ENCODE measurements around the gene ABAT.
"Not testable (repeated sequence)": the region's sequence is repeated elsewhere in the genome, so short reads cannot be mapped to it uniquely, and the experiment has no call there.

The ABAT gene

DNA sequence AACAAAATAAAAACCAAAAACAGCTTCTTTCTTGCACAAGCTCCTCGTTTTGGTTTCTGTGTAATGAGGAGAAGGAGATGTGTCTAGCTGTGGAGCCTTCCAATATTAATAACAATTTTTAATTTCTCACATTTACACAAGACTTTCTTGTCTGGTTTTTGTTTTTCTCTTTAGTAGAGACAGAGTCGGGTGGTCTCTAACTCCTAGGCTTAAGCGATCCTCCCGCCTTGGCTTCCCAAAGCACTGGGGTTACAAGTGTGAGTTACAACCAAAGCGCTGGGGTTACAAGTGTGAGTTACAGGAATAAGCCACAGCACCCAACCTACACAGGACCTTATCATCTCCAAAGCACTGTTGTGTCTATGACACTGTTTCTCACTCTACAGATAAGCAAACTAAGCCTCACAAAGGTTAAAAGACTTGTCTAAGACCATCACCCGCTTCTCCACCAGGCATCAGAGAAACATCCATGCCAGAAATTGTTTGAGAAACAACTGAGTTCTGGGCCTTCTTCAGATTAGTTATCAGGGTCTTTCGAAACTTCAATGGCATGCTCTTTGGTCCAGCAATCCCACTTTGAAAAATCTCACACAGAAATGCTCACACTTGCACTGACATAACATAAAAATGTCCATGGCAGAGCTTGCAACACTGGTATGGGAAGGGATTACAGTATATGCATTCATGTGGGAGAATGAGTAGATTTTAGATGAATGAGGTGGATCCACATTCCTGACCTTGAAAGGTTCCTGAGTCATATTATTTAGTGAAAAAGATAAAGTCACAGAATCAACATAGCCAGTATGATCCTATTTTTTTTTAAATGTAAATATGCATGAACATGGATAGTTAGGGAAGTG lies 3.9 kb downstream of the ABAT start:
- DNase-seq (ENCODE audit: insufficient read length, low spot score) (no peak), FAIRE-seq (no peak)

DNA sequence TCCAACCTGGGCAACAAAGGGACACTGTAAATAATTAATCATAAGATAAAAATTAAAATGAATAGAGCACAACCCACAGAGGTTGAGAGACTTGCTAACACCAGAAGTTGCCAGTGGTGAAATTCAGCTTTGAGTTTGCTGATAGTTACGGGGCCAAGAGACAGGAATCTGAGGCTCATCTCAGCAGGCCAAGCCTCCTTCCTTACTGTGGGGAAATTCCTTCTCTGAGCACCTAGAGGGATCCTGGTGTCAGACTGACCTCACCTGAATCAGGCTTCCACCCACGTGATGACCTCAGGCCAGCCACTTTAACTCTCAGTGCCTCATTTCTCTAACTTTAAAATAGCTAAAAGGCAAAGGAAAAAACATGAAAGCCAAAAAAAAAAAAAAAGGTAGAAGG lies 4.7 kb downstream of the ABAT start:
- FAIRE-seq (no peak), DNase-seq (ENCODE audit: insufficient read length, low spot score) (no peak)

DNA sequence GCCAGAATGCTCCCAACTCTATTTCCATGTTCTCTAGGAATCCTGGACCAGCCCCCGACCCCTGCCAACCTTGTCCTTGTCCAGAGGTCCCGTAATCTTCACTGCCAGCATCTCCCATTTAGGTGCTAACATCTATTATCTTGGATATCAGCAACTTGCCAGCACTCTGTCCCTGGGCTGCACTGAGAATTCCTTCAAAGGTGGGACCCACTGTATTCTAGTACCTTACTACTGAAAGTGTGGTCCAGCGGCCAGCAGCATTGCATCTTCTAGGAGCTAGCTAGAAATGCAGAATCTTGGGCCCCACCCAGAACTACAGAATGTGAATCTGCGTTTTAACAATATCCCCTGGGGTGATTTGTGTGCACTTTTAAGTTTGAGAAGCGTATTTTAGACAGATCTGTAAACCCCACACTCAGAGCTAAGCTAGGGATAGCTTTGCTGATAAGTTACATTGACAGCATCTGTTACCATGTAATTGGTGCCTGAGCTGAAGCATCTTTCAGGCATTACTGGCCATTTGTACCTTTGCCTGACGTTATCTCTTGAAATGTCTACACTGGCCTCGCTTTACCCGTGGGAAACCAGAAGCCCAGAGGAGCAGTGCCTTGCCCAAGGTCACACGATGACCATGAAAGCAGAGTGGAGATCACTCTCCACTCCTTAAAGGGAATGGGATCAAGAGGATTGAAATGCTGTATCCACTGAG lies 8.3 kb downstream of the ABAT start:
- DNase-seq (ENCODE audit: insufficient read length, low spot score) (no peak), FAIRE-seq (no peak)

DNA sequence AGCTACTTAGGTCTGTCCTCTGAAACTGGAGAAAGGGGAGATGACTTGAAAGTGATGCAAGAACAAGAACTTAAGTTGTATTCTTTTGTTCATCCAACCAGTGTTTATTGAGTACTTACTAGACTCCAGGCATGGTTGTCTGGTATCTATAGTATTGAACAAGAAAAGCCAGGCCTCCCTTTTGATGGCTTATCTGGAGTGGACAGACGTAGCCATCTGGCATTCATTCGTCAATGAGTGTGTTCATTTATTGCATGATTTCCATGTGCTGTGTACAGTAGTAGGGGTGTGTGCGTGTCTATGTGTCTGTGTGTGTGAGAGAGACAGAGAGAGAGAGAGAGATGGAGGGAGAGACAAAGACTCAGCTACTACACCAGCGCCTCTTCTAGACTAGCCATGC lies 9.2 kb downstream of the ABAT start:
- DNase-seq (ENCODE audit: insufficient read length, low spot score) (no peak), FAIRE-seq (no peak)

DNA sequence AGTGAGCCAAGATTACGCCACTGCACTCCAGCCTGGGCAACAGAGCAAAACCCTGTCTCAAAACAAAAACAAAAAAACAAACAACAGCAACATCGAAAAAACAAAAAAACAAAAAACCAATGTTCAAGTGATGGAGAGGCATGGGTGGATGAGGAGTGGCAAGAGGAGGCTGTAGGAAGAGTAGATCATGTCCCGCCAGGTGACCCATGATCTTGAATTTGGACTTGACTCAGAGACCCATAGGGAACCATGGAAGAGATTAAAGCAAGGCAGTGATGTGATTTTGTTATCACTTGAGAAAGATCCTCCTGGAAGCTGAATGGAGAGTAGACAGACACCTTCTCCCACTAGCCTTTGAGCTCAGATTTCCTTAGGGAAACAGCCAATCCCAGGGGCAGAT lies 11.2 kb downstream of the ABAT start:
- no peak for FAIRE-seq
- no peak for DNase-seq (ENCODE audit: insufficient read length, low spot score)

DNA sequence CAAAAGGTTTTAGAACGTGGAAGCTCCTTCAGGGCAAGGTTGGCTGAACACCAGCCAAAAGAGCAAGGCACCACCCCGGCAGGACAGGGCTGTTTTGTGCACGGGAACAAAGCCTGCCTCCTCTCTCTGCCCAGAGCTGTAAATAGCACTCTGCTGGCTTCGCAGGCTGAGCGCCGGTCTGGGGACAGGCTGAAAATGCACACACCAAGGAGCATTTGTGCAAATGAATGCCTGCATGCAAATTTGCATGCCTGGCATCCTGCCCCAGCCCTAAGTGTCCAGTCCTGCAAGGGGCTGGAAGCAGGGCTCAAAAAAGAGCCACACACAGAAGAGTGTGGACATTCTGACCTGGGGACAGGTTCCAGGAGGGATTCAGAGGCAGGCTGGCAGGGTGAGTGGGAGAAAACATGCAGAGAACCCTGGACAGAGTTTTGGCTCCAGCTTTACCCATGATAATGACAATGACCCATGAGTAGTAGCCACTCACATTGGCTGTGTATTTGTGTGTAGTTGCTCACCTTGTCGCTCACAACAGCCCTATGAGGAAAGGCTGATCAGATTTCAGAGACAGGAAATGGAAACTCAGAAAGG lies 11.7 kb downstream of the ABAT start:
- FAIRE-seq (no peak), DNase-seq (ENCODE audit: insufficient read length, low spot score) (no peak)

DNA sequence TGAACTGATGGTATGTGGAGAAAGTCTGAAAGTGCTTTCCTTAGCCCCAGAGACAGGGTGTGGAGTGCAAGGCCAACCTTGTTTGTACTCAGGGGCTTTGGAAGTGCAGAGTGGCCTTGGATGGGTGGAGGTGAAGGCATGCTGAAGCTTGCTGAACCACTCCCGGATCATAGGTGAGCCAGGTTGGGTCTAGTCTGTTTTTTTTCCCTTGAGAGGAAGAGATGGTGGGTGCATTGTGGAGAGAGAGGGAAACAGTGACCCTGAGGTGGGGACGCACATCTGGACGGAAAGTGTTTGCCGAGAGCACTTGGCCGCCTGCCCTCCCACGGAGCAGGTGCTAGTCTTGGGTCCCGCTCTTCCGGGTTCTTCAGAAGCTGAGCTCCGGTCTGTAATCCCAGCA lies 12.5 kb downstream of the ABAT start:
- FAIRE-seq (no peak), DNase-seq (ENCODE audit: insufficient read length, low spot score) (no peak)

DNA sequence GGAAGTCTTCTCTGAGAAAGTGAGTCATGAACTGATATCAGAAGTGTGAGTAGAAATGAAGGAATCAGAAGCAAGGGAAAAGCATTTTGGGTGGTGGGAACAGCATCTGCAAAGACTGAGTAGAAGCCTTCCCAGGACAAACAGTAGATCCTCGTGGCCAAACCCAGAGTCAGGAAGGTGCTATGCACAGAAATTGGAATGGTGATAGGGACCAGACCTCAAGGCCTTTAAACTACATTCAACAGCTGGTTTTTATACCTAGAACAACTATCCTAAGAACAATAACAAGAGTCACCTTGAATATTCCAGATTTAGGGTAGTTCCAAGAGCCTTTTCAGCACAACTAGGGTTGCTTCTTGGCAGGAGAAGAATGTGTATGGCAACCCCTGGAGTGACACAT lies 15.3 kb downstream of the ABAT start:
- FAIRE-seq = no peak
- no peak for DNase-seq (ENCODE audit: insufficient read length, low spot score)

DNA sequence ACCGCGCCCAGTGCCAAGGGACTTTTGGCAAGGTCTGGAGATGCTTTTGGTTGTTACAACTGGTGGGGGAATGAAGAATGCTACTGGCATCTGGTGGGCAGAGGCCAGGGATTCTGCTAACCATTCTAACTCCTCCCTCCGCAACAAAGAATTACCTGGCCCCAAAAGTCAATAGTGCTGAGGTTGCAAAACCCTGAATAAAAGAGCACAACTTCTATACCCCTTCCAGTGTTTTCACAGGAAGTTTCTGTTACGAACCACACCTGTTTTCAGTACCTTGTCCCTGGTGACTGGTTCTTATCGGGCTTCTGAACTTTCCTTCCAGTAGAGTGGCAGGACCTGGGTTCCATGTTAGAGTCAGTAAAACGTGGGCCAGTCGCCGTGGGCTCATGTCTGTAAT lies 17.3 kb downstream of the ABAT start:
- FAIRE-seq = no peak
- DNase-seq (ENCODE audit: insufficient read length, low spot score) = no peak

DNA sequence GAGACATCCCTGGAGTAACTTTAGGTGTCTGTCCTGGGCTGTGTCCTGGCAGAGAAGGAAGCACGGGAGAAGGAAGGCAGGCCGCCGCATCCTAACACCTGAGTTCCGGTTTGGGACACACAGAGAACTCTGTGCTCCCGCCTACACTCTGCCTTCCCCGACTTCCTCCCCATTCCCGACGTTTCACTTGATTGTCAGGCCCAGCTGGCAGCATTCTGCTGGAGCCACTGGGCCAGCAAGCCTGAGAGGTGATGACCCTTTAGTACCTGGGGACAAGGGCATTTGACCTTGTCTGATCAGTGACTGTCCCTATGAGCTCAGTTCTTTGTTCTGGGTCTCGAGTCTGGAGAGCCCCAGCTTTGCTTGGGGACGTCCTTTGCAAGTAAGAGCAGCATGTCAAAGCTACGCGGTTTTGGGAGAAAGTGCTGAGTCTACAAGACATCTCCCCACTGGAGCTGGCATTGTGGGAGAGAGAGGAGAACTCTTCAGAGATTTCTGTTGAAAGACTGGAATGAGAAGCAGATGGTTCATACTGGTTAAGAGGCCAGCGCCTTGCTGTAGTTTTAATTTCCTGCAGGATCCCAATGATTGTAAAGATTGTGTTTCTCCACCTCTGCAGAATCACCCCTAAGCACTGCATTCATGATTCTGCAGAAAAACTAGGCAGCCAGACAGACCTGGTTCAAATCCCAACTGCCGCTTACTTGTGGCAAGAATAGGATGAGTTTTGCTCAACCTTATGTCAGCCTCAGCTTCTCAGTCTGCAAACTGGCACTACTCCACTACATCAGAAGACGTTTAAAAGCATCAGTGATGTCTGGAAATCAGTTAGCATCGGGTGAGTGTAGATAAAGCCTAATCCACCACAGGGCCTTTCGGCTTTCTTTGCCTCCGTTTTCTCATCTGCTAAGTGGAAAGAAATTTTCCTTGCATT lies 20.6 kb downstream of the ABAT start:
- DNase-seq (ENCODE audit: insufficient read length, low spot score) (no peak), FAIRE-seq (no peak)

DNA sequence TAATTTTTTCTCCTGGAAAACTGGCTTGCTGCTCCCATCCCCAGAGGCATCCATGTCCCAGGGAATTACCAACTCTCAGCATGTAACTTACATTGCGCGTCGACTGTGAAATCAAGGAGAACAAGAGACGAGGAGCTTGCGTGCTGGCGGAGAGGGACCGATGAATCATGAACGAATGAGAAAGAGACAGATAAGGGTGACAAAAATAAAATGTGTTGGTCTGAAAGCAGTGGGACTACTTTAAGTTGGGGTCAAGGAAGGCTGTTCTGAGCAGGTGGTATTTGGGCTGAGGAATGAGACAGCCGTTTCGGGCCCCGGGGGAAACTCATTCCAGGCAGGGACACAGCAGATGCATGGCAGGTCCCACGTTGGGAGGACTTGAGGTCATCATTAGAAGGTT lies 22.5 kb downstream of the ABAT start:
- DNase-seq (ENCODE audit: insufficient read length, low spot score) (no peak), FAIRE-seq (no peak)

DNA sequence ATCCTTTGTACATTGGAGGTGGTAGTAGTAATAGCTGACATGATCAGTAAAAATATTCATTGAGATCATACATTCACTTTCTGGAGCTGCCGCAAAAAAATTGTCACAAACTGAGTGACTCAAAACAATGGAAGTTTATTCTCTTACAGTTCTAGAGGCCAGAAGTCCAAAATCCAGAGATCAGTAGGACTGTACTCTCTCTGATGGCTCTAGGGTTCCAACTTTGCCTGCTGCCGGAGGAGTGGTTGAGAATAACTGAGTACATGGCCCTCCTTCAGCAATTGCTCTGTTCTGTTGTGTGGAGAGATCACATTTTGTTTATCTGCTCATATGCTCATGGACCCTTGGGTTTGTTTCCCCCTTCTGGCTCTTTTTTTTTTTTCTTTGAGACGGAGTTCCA lies 23.5 kb downstream of the ABAT start:
- no peak for FAIRE-seq
- DNase-seq (ENCODE audit: insufficient read length, low spot score) = no peak

DNA sequence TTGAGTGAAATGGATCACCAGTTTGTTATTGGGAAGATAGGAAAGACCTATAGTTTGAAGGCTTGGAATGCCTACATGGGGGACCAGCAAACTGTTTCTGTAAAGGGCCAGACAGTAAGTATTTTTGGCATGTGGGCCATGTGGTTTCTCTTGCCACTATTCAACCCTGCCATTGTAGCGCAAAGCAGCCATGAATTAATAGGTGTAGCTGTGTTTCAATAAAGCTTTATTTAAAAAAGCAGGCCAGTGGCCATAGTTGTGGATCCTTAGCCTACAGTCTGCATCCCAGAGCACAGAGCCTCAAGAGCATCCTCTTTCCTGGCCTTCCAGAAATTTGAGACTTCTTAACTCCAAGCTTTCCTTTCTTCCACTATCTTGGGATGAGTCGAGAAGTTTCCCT lies 29.3 kb downstream of the ABAT start:
- DNase-seq (ENCODE audit: insufficient read length, low spot score) = no peak
- no peak for FAIRE-seq

DNA sequence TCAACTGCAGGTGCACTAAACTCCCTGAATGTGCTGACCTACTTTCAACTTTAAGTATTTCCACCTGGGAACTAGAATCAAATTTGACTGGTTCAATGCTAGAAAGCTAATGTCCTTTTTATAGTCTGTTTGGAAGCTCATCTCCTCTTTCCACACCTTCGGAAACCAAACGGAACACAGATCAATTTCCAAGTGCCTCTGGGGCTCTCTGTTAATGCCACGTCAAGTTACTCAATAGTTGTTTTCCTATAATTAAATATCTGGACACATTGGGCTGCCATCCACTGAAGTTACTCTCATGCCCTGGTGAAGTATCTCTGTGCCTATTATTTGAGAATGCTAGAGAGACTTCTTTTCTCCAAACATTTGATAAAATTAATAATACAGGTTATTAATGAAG lies 29.7 kb downstream of the ABAT start:
- FAIRE-seq = no peak
- DNase-seq (ENCODE audit: insufficient read length, low spot score) = no peak

DNA sequence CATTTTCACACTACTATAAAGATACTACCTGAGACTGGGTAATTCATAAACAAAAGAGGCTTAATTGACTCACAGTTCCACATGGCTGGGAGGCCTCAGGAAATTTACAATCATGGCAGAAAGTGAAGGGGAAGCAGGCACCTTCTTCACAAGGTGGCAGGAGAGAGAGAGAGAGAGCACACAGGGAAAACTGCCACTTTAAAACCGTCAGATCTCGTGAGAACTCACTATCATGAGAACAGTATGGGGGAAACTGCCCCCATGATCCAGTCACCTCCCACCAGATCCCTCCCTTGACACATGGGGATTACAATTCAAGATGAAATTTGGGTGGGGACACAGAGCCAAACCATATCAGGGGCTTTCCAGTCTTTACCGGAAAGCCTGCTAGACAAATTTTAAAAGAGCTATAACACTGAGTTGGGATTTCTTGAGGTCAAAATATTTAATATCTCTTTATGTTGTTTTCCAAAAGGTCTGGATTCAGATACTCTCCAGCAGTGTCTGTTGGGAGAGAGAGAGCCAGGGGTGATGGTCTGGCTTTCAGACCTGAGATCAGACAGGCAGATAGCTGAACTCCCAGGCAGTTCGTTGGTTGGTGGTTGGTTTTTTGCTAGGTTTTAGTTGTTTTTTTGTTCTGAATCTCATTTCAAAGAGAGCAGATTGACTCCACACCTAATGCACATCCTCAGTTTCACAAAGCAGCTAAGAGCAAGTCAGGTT lies 30.8 kb downstream of the ABAT start:
- not testable (repeated sequence) for FAIRE-seq; DNase-seq (ENCODE audit: insufficient read length, low spot score)

DNA sequence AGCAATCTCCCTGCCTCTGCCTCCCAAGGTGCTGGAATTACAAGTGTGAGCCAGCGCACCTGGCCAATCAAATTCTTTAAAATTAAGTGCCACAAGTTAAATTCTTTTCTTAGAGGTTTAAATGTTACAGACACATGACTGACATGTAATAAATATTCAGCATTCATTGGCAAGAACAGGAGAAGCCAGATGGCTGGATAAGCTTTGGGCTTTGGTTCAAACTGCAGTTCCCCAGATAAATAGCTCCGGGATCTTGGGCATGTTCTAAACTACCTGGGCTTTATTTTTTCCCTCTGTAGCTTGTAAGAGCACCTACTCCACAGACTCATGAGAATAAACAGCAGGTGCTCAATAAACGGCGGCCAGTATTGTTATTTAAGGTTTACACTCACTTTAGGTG lies 34.1 kb downstream of the ABAT start:
- no peak for FAIRE-seq

DNA sequence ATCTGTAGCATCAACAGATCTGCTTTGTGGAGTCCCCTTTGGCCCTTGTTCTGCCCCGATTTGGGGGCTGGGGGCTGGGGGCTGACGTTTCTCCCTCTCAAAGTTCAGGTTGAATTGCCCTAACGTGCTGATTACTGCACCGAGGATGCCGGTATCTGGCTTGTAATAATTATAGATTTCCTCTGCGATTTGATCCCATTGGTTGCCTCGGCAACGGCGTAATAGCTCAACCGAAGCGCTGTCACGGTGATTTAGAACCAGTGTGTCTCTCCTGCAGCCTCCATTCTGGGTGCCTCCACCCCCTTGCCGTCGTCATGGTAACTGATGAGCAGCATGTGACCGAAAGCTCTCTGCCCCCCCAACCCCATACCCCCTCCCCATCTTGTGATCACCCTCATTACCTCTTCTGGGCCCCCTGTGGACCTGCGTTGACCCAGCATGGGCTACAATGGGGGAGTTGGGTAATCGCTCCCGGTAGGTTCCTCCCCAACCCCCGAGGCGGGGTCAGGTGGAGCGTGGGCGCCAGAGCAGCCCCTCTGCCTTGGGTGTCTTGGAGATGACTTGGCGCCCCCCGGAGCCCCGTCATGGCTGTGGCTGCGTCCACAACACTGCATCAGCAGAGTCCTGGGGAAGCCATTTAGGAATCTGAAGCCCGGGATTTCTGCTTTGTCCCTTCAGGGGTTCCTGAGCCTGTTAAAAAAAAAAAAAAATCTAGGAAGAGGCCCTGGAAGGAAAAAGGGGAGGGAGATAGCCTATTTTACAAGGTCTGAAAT lies 38.4 kb downstream of the ABAT start:
- no peak for DNase-seq (ENCODE audit: insufficient read length, low spot score)
- no peak for FAIRE-seq

More for the DNA sequence above, 34.1 kb downstream of the ABAT start:
- DNase-seq (ENCODE audit: insufficient read length, low spot score) = no peak

DNA sequence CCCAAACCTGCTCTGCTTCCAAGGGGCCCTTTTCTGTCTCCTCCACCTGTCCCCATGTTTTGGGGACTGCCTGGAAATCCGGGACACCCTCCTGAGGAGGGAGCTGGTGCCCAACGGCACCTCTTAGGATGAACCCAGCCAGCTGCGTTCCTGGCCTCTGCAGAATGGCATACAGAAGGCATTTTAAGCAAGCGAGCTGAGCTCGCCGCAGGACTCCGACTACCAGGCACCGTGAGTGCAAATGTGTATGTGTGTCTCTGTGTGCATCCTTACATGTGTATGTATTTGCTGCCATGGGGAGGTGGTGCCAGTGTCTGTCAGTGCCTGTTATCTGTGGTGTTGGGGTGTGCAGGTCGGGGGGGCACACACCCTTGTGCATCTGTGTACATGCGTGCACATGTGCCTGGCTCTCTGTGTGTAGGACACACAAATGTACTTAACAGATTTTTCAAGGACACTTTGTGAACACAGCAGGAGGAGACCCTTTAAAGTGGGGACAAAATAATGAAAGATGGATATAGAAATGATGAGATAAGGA lies 39.3 kb downstream of the ABAT start:
- DNase-seq (ENCODE audit: insufficient read length, low spot score) (no peak), FAIRE-seq (no peak)

DNA sequence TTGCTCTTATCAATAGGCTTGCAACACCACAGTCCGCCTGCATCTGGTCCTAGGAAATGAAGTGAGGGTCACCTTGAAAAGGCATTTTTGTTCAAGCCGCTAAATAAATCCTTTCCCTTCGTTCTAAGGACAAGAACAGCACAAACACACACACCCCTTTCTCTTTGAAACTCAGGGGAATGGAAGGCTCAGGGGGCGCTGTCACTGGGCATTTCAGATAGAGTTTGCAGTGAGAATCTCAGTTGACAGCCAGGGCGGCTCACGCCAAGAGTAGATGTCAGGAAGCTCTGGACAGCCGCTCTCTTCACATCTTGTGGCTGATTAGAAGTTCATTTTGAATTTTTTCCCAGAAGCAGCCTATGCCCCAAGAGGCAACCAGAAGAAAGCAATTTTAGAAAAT lies 39.8 kb downstream of the ABAT start:
- no peak for DNase-seq (ENCODE audit: insufficient read length, low spot score)
- no peak for FAIRE-seq
